NB4 (cell line): ENCODE data around the gene ARHGEF12.

Source experiments
- CTCF ChIP-seq: IDR thresholded peaks from one replicate; pipeline ENCODE4 v1.5.1; 2012; ENCODE audit warnings: low read depth, low read length
- MYC ChIP-seq: IDR thresholded peaks from 2 replicates; pipeline ENCODE4 v1.6.1; 2011; ENCODE audit warnings: low read depth, low read length
- POLR2A ChIP-seq: IDR thresholded peaks from 2 replicates; pipeline ENCODE4 v1.6.1; 2011; ENCODE audit warnings: mild to moderate bottlenecking; ENCODE audit not compliant: insufficient read length; ENCODE audit errors: extremely low read depth
- TF ChIP-seq, protein P1 (sequence below): IDR thresholded peaks from 2 replicates; pipeline ENCODE4 v1.6.1; 2011; ENCODE audit warnings: low read depth, low read length

DNA sequence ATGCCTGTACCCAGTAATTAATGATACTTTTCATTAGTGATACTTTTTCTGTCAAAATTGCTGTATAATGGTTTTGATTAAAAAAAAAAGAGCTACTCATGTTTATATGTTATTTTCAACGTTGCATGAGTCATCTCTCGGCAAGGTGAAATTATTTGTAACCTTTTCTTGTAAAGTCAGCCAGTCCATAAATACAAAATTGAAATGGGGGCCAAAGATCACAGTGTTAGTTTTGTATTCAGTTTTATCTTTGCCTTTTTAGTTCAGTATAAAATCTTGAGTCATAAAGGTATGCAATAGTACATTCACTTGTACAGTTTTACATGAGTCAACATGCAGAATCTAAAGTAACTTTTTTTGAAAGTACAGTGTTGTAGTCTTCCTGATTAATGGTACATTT lies 4.3 kb downstream of the ARHGEF12 start:
- TF ChIP-seq CTCF: no peak
- TF ChIP-seq, protein P1, sequence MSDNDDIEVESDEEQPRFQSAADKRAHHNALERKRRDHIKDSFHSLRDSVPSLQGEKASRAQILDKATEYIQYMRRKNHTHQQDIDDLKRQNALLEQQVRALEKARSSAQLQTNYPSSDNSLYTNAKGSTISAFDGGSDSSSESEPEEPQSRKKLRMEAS: no peak
- no peak for TF ChIP-seq POLR2A
- no peak for TF ChIP-seq MYC
